RWPE2 (cell line): ENCODE data around the gene MACO1.
"Not testable (repeated sequence)": the region's sequence is repeated elsewhere in the genome, so short reads cannot be mapped to it uniquely, and the experiment has no call there.

ENCODE experiments used
- ATAC-seq: fragments of 200-7000 bp; cut with Tn5 transposase; 3 replicates; pipeline ENCODE4 v1.9.1; 2021; ENCODE audit warnings: low read depth
- DNase-seq: peaks from one replicate; pipeline ENCODE4 v3.0.0-alpha.2; 2020; ENCODE audit warnings: low spot score
- H3K27ac ChIP-seq: fragments of 450-650 bp; 2 replicates; pipeline ENCODE4 v1.5.1; 2017; ENCODE audit warnings: mild to moderate bottlenecking; ENCODE audit not compliant: poor library complexity, severe bottlenecking
- H3K27me3 ChIP-seq: fragments of 250-450 bp; sonication (Bioruptor Pico); 2 replicates; pipeline ENCODE4 v1.5.1; 2021; ENCODE audit warnings: mild to moderate bottlenecking, moderate library complexity; ENCODE audit not compliant: insufficient read depth, poor library complexity, severe bottlenecking
- H3K36me3 ChIP-seq: fragments of 250-450 bp; sonication (Bioruptor Pico); 2 replicates; pipeline ENCODE4 v1.5.1; 2020; ENCODE audit warnings: low read depth, mild to moderate bottlenecking, moderate library complexity
- H3K4me1 ChIP-seq: fragments of 250-450 bp; sonication (Bioruptor Pico); 2 replicates; pipeline ENCODE4 v1.5.1; 2021; ENCODE audit warnings: mild to moderate bottlenecking, moderate library complexity; ENCODE audit not compliant: insufficient read depth, poor library complexity, severe bottlenecking
- H3K4me3 ChIP-seq: fragments of 250-450 bp; sonication (Bioruptor Pico); 2 replicates; pipeline ENCODE4 v1.5.1; 2021; ENCODE audit warnings: mild to moderate bottlenecking, moderate library complexity; ENCODE audit not compliant: severe bottlenecking
- H3K9me3 ChIP-seq: fragments of 250-450 bp; sonication (Bioruptor Pico); 2 replicates; pipeline ENCODE4 v1.5.1; 2021; ENCODE audit warnings: mild to moderate bottlenecking, moderate library complexity; ENCODE audit not compliant: severe bottlenecking
- TF ChIP-seq, protein P1 (sequence below): fragments of 450-650 bp; IDR thresholded peaks from one replicate; pipeline ENCODE4 v1.5.1; 2017; ENCODE audit warnings: mild to moderate bottlenecking, moderate library complexity; ENCODE audit not compliant: poor library complexity, severe bottlenecking

The MACO1 gene

DNA sequence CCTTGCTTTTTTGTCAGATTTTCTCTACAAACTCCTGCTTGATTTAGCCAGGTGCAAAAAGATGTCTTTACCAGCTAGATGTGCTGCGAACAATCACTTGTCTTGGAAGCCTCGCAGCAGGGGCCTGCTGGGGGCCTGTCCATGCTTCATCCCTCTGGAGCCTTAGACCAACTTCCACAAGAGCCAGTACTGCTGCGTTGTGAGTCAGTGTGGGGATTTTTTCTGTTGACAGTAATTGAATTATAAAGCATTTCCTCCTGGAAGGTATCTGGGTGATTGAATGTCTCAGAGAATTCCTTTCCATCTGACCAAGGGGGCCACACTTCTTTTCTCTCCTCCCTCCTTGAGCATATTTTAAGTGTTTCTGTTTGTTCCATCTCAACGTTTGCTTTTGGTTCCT lies 72.3 kb downstream of the MACO1 start:
- no peak overlapping the region for H3K4me3 ChIP-seq
- no peak for ATAC-seq

DNA sequence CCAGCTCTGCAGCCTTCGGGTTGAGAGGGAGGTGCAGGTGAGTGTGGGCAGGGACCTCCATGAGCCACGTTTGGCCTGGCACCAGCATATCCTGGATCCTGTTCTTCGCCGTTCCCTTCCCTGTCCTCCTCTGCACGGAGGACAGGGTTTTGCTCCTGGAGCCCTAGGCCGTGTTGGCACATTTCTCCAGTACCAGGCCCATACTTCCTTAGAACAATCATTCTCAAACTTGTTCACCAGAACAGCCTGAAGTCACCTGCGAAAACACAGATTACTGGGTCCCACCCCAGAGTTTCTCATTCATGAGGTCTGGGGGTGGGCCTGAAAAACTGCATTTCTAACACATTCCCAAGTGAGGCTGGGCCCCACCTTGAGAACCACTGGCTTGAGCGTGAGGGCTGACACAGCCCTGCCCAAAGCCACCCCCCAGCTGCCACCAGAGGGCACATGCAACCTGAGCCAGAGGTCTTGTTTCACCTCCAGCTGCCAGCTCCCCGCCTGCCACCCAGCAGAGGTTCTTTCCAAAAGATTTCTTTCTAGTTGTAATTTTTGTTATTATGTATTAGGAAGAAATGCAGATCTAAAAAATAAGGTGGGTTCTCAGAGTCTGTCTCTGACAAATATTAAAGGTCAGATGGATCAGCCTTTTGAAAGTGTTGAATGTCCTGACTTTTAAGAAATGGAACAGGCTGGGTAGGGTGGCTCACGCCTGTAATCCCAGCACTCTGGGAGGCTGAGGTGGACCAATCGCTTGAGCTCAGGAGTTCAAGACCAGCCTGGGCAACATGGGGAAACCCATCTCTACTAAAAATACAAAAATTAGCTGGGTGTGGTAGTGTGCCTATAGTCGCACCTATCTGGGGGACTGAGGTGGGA lies 73.1 kb downstream of the MACO1 start:
- TF ChIP-seq, protein P1, sequence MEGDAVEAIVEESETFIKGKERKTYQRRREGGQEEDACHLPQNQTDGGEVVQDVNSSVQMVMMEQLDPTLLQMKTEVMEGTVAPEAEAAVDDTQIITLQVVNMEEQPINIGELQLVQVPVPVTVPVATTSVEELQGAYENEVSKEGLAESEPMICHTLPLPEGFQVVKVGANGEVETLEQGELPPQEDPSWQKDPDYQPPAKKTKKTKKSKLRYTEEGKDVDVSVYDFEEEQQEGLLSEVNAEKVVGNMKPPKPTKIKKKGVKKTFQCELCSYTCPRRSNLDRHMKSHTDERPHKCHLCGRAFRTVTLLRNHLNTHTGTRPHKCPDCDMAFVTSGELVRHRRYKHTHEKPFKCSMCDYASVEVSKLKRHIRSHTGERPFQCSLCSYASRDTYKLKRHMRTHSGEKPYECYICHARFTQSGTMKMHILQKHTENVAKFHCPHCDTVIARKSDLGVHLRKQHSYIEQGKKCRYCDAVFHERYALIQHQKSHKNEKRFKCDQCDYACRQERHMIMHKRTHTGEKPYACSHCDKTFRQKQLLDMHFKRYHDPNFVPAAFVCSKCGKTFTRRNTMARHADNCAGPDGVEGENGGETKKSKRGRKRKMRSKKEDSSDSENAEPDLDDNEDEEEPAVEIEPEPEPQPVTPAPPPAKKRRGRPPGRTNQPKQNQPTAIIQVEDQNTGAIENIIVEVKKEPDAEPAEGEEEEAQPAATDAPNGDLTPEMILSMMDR = peak; percentile 63
- Histone ChIP-seq H3K27ac (no peak overlapping the region), H3K36me3 (no peaks in the 10 kb centered on the region; the same call in 1 of the 2 replicates), H3K27me3 (no peaks in the 10 kb centered on the region), H3K4me3 (no peak overlapping the region), H3K4me1 (peaks cover 4% of the 10 kb centered on the region), H3K9me3 (no peaks in the 10 kb centered on the region)
- no peak for DNase-seq
- peak; percentile 82 for ATAC-seq

More for the DNA sequence above, 72.3 kb downstream of the MACO1 start:
- H3K27ac ChIP-seq = no peak overlapping the region
- TF ChIP-seq, protein P1 = no peak
- H3K36me3 ChIP-seq = peaks cover 3% of the 10 kb centered on the region; the same call in 1 of the 2 replicates
- no peak for DNase-seq
- H3K27me3 ChIP-seq = no peaks in the 10 kb centered on the region
- H3K4me1 ChIP-seq = peaks cover 4% of the 10 kb centered on the region
- no peaks in the 10 kb centered on the region for H3K9me3 ChIP-seq

DNA sequence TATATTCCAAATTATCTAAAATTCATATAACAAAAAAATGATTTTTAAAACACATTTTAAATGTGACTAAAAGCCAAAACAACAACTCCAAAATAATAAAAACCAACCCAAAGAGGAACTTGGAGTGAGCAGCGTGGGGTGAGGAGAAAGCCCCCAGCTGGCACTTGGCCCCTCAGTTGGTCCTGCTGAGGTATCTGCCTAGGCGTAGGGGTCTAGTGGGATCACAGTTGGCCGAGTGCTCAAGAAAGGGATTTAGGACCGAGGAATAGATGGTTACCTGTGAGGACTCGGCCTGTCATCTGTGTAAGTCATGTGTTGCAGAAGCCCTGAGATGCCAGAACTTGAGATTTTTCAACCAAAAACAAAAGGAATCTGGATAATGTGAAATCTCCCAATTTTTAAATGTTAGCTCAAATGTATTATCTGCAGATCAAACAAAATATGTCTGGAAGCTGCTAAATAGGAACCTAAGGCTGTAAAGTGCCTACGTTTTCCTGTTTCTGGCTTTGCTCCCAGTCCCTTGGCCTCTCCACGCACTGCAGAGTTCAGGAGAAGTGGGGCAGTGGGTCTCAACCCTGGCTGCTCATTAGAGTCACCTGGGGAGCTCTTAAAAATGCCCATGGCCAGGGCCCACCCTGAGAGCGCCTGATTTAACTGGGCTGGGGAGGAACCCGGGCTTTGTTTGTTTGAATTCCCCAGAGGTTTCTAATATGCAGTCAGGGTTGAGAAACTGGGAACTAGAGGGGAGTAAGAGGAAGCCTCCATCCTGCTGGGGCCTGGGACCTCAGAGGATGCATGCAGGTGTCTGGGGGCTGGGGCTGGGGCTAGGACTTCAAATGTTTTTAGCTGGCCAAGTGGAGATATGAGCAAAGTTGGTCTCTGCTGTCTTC lies 74.3 kb downstream of the MACO1 start:
- Histone ChIP-seq H3K4me3 (no peak overlapping the region), H3K27ac (no peak overlapping the region), H3K27me3 (no peaks in the 10 kb centered on the region), H3K4me1 (peaks cover 4% of the 10 kb centered on the region), H3K36me3 (no peaks in the 10 kb centered on the region), H3K9me3 (no peaks in the 10 kb centered on the region)
- TF ChIP-seq, protein P1 = no peak
- ATAC-seq = no peak
- no peak for DNase-seq

DNA sequence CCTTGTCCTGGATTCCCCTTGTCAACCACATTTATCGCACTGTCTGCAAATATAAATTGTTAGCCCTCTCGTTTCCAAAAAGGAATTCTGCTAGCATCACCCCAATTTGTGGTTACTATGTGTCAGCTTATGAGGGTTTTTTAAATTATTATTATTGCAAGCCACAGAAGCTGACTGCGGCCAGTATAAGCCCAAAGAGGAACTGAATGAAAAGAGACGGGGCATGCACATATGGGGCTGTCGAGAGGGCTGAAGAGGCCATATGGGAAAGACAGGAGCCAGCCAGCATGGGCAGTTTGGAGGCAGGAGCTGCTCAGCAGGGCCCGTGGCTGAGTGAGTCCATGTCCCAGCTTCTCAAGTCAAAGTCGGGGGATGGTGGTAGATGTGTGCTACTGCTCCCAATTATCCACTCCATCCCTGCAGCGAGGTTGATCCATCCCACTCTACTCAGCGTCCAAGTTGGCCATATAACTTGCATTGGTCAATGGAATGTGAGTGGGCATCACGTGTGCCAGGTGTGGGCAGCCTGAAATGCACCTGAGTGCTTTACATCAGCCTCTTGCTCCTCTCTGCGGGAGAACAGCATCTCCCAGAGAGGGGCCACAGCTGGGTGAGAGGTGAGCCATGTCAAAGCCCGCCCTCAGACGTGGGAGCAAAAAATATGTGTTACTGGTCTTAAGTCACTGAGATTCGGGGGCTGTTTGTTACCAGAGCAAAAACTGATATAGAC lies 75.1 kb downstream of the MACO1 start:
- Histone ChIP-seq H3K27me3 (no peaks in the 10 kb centered on the region), H3K9me3 (no peaks in the 10 kb centered on the region), H3K36me3 (no peaks in the 10 kb centered on the region), H3K4me1 (peaks cover 4% of the 10 kb centered on the region), H3K4me3 (no peak overlapping the region), H3K27ac (no peak overlapping the region)
- no peak for ATAC-seq
- TF ChIP-seq, protein P1 = no peak
- peak; percentile 13 for DNase-seq

DNA sequence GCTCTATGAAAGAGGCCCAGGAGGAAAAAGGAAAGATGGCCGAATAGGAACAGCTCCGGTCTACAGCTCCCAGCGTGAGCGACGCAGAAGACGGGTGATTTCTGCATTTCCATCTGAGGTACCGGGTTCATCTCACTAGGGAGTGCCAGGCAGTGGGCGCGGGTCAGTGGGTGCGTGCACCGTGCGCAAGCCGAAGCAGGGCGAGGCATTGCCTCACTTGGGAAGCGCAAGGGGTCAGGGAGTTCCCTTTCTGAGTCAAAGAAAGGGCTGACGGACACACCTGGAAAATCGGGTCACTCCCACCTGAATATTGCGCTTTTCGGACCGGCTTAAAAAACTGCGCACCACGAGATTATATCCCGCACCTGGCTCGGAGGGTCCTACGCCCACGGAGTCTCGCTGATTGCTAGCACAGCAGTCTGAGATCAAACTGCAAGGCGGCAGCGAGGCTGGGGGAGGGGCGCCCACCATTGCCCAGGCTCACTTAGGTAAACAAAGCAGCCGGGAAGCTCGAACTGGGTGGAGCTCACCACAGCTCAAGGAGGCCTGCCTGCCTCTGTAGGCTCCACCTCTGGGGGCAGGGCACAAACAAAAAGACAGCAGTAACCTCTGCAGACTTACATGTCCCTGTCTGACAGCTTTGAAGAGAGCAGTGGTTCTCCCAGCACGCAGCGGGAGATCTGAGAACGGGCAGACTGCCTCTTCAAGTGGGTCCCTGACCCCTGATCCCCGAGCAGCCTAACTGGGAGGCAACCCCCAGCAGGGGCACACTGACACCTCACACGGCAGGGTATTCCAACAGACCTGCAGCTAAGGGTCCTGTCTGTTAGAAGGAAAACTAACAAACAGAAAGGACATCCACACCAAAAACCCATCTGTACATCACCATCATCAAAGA lies 76.1 kb downstream of the MACO1 start:
- H3K27me3 ChIP-seq, ATAC-seq, H3K27ac ChIP-seq, H3K36me3 ChIP-seq, H3K9me3 ChIP-seq, H3K4me3 ChIP-seq, H3K4me1 ChIP-seq: not testable (repeated sequence)
- peak; percentile 6 for DNase-seq
